Heart right ventricle (tissue), 16 donors: Measurements from ENCODE around the gene CARD9. TPM values are rescaled to one million over a fixed set of nuclear protein-coding genes. Genes with fewer than 3 reads are reported as not detected.

ENCODE experiments used
- ATAC-seq, 8 donors: fragments of 200-7000 bp; cut with Tn5 transposase; one replicate each; pipeline ENCODE4 v1.9.1; 2020; ENCODE audit warnings: mild to moderate bottlenecking in 8 of 8, moderate library complexity in 8 of 8, moderate number of reproducible peaks in 1 of 8
- DNase-seq, 2 donors: peaks; one replicate each; pipeline ENCODE4 v3.0.0-alpha.2; 2020
- H3K27ac ChIP-seq, 10 donors: fragments of 200-600 bp; sonication (generic) in 2 of 10; one replicate each; pipeline versions ENCODE4 v1.5.0 to v1.8.0; 2020 to 2022; ENCODE audit warnings: mild to moderate bottlenecking in 3 of 10
- H3K27me3 ChIP-seq, 7 donors: fragments of 200-600 bp; one replicate each; pipeline ENCODE4 v1.8.0; 2021 to 2022; ENCODE audit warnings: mild to moderate bottlenecking in 2 of 7
- H3K36me3 ChIP-seq, 9 donors: fragments of 200-600 bp; sonication (generic) in 1 of 9; one replicate each; pipeline versions ENCODE4 v1.5.0 to v1.8.0; 2020 to 2022; ENCODE audit warnings: mild to moderate bottlenecking in 2 of 9
- H3K4me1 ChIP-seq, 9 donors: fragments of 200-600 bp; sonication (generic) in 1 of 9; one replicate each; pipeline versions ENCODE4 v1.5.0 to v1.8.0; 2020 to 2022; ENCODE audit warnings: mild to moderate bottlenecking in 4 of 9
- H3K4me3 ChIP-seq, 10 donors: fragments of 200-600 bp; sonication (generic) in 2 of 10; one replicate each; pipeline versions ENCODE4 v1.5.0 to v1.8.0; 2020 to 2022; ENCODE audit warnings: mild to moderate bottlenecking in 7 of 10, moderate library complexity in 2 of 10
- H3K9me3 ChIP-seq, 11 donors: fragments of 200-600 bp in 10 of 11; sonication (generic) in 2 of 11; one replicate each; pipeline versions ENCODE4 v1.5.0 to v1.8.0; 2013 to 2022; ENCODE audit warnings: mild to moderate bottlenecking in 2 of 11, control low read depth in 1 of 11, moderate library complexity in 1 of 11
- WGBS, 2 donors: extraction: QIAGEN DNeasy Blood & Tissue Kit; methylation state at CpG; one replicate each; pipeline ENCODE4 v1.1.7; 2013; ENCODE audit warnings: inconsistent platforms in 1 of 2; 5-methylcytosine and 5-hydroxymethylcytosine counted together
- intact Hi-C, 10 donors: fragments of 100-400 bp; cut with DNase I; formaldehyde crosslinking; loops; one replicate each; pipeline versions ENCODE4 v1.11.1 to v1.14.2; 2022
- polyA plus RNA-seq, 2 donors: library from polyadenylated mRNA; stranded (reverse); fragments of 200-250 nt; gene quantifications; one replicate each; pipeline ENCODE4 v1.2.3, GENCODE V29; 2013
- total RNA-seq, 10 donors: library from RNA; stranded (reverse); fragmentation: NEBNext Ultra II Directional in 3 of 10; extraction: Animal tissue kit (Norgen Biotek cat#: 25700) in 3 of 10; gene quantifications; one replicate each; pipeline versions ENCODE4 v1.2.1 to v1.2.4, GENCODE V29; 2021 to 2023
- TF ChIP-seq, protein P1 (sequence below), 9 donors: fragments of 200-600 bp; sonication (generic) in 2 of 9; IDR thresholded peaks; one replicate each; pipeline versions ENCODE4 v1.5.0 to v1.8.0; 2021 to 2022; ENCODE audit warnings: antibody characterized with exemption in 9 of 9, mild to moderate bottlenecking in 5 of 9, moderate library complexity in 1 of 9
- donor health status: Arrhythmogenic right ventricular cardiomyopathy.
- donor health status: ischemic (EF 13 %, LVEDD 7.1; RV severe dilation, severe dysfunction).
- donor health status: healthy with polysubstance abuse.
- donor health status: DM: no; HTN: yes; CAD: no.
- donor health status: DM: no; HTN: no; CAD: no.
- donor health status: ischemic (EF 25% LVEDD 6.9; RV normal size, moderate dysfunction).
- donor health status: ischemic (EF 25% LVEDD 5.7; RV mildly dilated, moderate dysfunction).
- donor health status: healthy.
- donor health status: DM: yes; HTN: yes; CAD: no.
- donor health status: Ischemic cardiomyopathy.
- donor health status: ischemic (EF 35%, LVEDD 5.7; RV mildly dilated, moderate dysfunction).
- donor health status: nonischemic (EF 11% LVEDD 7.7; RV severe dilation, severe dysfunction).
- donor health status: DM: yes; HTN: yes; CAD: no.
- donor health status: PGD.
- donor health status: ischemic (EF 29% LVEDD 5.4; RV normal size, mild dysfunction).
- donor health status: nonischemic (EF 23%, LVEDD 6.1; RV moderate dilation, normal function).

CARD9 gene
- total and polyA plus RNA-seq, 12 donors, result 0.21 to 2.0 (median 1.1) TPM; not detected in 1

DNA sequence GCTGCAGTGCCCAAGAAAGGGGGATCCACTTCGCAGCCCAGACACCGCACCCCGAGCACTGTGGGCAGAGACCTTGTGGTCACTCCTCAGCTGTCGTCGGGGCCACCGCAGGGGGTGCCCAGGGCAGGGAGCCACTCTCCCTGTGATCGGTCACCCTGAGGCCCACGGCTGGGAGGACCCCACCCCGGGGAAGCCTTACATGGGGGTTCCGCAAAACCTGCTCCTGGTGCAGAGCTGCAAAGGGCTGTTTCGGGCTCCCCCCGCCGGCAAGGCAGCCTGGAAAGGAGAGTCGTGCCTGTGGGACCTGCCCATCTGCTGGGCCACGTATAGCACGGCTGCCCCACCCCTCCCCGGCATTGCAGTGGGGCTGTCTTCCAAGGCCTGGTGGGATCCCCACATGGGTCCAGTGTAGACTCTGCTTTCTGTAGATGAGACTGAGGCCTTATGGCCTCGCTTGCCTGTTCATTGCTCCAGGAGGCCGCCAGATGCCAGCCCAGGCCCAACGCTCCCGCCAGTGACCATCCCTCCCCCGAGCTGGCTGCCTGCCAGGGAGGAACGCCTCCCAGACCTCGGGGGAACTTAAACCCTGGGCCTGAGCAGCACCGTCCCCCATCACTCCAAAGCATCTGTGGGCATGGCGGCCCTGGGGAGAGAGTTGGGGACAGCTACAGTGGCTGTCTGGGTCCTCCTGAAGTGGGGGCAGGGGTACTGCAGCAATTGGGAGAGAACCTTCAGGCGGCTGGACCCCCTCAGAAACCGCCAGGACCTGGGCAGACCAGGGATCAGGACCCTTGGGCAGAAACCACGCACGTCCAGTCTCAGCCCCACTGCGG, 8.3 kb downstream of the CARD9 start:
- no peaks in the 10 kb centered on the region for H3K9me3 ChIP-seq
- peak overlapping the region in 1 of 10 donors; percentile 69 for H3K27ac ChIP-seq
- no peak for ATAC-seq
- WGBS, 2 donors, result 80 to 83% methylated on average over 31 of the region's 31 CpGs
- no peak for DNase-seq
- peaks cover 13 to 53% (median 31%) of the 10 kb centered on the region in 9 donors for H3K4me1 ChIP-seq
- H3K27me3 ChIP-seq, result no peaks in the 10 kb centered on the region
- peaks cover 0 to 8% (median 0%) of the 10 kb centered on the region in 9 donors for H3K36me3 ChIP-seq
- intact Hi-C loops, result loop anchor here in 1 of 10 donors (2.0 to 5.0 kb wide), 2 partner anchors 36 to 38 kb away; partner anchors contain the start of genes GPSM1 and SNAPC4
- TF ChIP-seq, protein P1, sequence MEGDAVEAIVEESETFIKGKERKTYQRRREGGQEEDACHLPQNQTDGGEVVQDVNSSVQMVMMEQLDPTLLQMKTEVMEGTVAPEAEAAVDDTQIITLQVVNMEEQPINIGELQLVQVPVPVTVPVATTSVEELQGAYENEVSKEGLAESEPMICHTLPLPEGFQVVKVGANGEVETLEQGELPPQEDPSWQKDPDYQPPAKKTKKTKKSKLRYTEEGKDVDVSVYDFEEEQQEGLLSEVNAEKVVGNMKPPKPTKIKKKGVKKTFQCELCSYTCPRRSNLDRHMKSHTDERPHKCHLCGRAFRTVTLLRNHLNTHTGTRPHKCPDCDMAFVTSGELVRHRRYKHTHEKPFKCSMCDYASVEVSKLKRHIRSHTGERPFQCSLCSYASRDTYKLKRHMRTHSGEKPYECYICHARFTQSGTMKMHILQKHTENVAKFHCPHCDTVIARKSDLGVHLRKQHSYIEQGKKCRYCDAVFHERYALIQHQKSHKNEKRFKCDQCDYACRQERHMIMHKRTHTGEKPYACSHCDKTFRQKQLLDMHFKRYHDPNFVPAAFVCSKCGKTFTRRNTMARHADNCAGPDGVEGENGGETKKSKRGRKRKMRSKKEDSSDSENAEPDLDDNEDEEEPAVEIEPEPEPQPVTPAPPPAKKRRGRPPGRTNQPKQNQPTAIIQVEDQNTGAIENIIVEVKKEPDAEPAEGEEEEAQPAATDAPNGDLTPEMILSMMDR (IDR thresholded peaks at IDR 0.05), result no peak
- no peak overlapping the region for H3K4me3 ChIP-seq

DNA sequence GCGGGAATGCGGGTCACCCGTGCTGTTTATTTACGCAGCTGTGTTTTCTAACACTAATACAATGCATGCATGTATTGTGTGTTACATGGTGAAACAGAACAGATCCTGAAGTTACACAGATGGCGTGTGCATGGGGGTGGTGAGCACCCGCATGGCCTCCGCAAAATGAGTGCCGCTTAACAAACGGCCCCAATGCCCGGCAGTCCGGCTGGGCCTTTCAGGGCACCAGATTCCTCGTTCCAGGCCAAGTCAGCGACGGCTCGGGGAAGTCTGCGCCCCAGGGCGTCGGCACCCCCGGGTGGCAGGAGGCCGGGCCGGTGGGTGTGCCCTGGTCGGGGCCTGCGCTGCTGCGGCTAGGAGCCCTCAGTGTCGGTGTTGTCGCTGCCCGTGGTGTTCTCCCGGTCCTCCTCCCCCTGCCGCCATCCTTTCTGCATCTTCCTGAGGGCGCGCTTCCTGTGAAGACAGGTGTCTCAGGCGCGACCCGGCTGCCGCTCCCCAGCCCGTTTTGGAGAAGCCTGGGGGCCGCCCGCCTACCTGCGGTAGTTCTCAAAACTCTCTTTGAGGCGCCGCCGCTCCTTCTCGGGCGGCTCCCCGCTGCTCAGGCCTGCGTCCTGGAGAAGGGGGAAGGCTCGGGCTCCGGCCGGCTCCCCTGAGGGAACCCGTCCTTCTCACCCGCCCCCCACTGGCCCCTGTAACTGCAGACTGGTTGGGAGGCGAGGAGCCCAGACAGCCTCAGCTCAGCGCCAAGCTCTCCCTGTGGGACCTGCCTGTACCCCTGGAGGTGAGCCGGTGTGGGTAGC, 9.3 kb downstream of the CARD9 start:
- Histone ChIP-seq H3K27ac (peak overlapping the region in 2 of 10 donors; percentile 96 to 98), H3K4me3 (peak overlapping the region in 6 of 10 donors; percentile 57 to 100 (median 76))
- ATAC-seq, result no peak

DNA sequence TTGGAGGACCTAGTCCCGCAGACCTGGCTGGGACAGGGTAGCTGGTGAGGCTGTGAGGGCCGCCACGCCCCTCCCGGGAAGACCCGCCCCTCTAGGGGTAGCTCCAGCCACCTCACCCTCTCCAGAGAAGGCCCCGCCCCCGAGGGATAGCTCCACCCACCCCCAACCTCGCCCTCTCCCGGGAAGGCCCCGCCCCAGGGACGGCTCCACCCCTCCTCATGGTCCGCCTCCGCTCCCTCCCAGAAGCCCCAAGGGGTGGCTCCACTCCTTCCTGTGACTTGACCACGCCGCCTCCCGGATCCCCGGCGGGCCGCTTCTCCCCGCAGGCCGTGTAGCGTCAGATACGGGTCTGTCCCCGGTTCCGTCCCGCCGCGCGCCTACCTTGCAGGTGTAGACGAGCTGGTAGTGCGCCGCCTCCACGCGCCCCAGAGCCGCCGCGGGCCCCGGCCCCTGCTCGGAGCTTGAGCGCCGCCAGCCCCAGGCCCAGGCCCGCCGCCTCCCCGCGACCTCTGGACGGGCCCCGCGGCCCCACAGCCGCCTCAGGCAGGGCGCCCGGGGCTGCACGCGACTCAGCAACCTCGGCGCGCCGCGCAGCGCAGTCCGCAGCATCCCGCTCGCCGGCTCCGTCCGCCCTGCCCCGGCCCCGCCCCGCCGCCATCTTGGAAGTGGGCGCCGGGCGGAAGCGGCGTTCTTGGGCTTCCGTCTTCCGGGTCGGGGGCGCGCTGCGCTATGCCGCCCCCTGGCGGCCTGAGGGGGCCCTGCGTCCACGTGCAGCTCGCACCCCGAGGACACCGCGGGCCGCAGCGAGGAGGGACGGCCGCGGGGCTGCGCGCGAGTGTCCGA, 10.1 kb downstream of the CARD9 start, which contains the start of gene DNLZ:
Gene DNLZ, minus strand, starts transcription at position 639 of the 843 bp plus-strand sequence. Its CDS starts 30 bp downstream, at position 609.
- Histone ChIP-seq H3K27ac (peak within 1 kb of the TSS; percentile 83 to 100 (median 95)), H3K9me3 (no peaks in the 10 kb centered on the region), H3K4me1 (peaks cover 13 to 53% (median 31%) of the 10 kb centered on the region in 9 donors), H3K4me3 (peak within 1 kb of the TSS; percentile 57 to 100 (median 75)), H3K36me3 (peaks cover 0 to 15% (median 0%) of the 10 kb centered on the region in 9 donors), H3K27me3 (no peaks in the 10 kb centered on the region)
- 1% methylated on average over 83 to 97 of the region's 97 CpGs for WGBS, 2 donors
- peak; percentile 88 to 95 (median 94) for ATAC-seq
- TF ChIP-seq, protein P1 (IDR thresholded peaks at IDR 0.05), result peak; percentile 95 to 100 (median 98)
- DNase-seq, result peak; percentile 97 to 99
- intact Hi-C loops, result loop anchor here in 4 of 10 donors (1.0 to 5.0 kb wide), 4 partner anchors 21 to 51 kb away; partner anchors contain the start of gene GPSM1 (in 1 of the 4)

More for the DNA sequence above, 9.3 kb downstream of the CARD9 start:
- H3K36me3 ChIP-seq, result peaks cover 0 to 8% (median 0%) of the 10 kb centered on the region in 9 donors
- H3K27me3 ChIP-seq, result no peaks in the 10 kb centered on the region
- DNase-seq, result no peak
- TF ChIP-seq, protein P1 (IDR thresholded peaks at IDR 0.05), result peak in 3 of 9 donors; percentile 4 to 32 (median 8)
- H3K4me1 ChIP-seq, result peaks cover 13 to 53% (median 31%) of the 10 kb centered on the region in 9 donors
- intact Hi-C loops, result loop anchor here in 4 of 10 donors (1.0 to 5.0 kb wide), 5 partner anchors 21 to 52 kb away; partner anchors contain the start of genes GPSM1 (in 1 of the 4) and SNAPC4 (in 1 of the 4)
- H3K9me3 ChIP-seq, result no peaks in the 10 kb centered on the region
- 34 to 37% methylated on average over 54 of the region's 54 CpGs for WGBS, 2 donors
